ENCODE data around the gene YIF1B.

The YIF1B gene

DNA sequence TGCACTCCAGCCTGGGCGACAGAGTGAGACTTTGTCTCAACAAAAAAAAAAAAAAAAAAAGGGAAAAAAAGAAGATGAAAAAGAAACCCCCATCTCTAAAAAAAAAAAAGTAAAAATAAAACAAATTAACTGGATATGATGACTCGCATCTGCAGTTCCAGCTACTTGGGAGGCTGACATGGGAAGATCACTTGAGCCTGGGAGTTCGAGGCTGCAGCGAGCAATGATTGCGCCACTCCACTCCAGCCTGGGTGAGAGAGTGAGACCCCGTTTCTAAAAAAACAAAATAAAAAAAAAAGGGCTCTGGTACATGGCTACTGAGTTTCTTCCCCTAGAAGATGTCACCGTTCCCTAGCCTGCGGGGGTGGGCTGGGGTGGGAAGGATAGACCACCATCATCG, 17.5 kb upstream of the YIF1B start:
- no peak for DNase-seq

GRCh38 chr19:38331728-38332127, 16.0 kb upstream of the YIF1B start:
- DNase-seq, result no peak

GRCh38 chr19:38329651-38330050, 13.9 kb upstream of the YIF1B start:
- no peak for DNase-seq

DNA sequence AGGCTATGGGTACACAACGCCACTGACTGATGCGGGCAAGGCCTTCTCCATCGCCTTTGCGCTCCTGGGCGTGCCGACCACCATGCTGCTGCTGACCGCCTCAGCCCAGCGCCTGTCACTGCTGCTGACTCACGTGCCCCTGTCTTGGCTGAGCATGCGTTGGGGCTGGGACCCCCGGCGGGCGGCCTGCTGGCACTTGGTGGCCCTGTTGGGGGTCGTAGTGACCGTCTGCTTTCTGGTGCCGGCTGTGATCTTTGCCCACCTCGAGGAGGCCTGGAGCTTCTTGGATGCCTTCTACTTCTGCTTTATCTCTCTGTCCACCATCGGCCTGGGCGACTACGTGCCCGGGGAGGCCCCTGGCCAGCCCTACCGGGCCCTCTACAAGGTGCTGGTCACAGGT, 10.8 kb upstream of the YIF1B start:
- DNase-seq, result no peak

DNA sequence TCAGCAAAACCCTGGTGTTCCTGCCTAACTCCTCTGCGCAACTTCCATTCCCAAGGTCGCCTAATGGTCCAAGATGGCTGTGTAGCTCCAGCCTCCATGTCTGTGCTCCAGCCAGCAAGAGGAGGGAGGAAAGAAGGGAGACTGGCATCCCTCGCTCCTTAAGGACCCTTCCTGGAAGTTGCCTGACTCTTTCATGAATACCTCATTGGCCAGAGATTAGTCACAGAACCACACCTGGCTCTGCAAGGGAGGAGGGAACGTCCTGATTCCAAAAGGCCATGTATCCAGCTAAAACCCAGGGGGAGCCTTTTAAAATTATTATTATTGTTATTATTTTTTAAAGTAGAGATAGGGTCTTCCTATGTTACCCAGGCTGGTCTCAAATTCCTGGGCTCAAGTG, 8.7 kb upstream of the YIF1B start:
- DNase-seq, result no peak

GRCh38 chr19:38323291-38323690, 7.5 kb upstream of the YIF1B start:
- no peak for DNase-seq

DNA sequence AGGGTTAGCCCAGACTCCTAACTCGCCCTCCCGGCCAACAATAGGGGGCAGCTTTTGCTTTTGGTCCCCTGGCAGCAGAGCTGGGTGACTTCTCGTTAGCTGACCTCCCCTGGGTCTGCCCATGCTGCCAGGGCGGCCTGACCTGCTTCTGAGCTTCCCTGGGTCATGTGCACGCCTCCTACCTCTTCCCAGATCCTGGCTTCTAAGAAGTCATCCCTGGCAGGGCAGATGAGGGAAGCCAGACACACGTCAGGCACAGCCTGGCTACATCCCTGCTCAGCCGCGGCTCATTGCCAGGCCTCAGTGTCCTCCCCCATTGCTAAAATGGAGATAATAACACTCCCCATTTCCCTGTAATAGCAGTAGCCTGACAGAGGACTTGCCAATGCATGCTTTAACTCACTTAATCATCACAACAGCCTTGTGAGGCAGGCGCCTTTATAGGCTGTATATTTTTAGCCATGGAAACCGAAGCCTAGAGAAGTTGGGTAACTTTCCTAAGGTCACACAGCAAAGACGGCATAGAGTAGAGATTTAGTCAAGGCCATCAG, 6.0 kb upstream of the YIF1B start:
- DNase-seq, result no peak

DNA sequence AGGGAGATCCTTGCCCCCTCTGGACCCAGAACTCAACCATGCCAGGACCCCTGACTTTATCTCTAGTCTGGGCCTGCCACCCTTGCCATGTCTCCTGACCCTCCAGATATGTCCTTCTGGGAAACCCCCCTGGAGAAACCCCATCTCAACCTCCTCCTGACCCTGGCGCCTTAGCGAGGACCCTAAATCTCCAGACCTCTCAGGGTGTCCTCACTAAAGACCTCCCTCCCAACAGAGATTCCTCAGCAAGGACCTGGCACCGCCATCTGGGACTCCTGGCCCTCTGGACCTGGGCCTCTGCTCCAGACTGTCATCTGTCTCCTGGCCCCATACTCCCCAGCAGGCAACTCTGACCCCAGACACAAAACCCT, 5.2 kb upstream of the YIF1B start:
- no peak for DNase-seq

DNA sequence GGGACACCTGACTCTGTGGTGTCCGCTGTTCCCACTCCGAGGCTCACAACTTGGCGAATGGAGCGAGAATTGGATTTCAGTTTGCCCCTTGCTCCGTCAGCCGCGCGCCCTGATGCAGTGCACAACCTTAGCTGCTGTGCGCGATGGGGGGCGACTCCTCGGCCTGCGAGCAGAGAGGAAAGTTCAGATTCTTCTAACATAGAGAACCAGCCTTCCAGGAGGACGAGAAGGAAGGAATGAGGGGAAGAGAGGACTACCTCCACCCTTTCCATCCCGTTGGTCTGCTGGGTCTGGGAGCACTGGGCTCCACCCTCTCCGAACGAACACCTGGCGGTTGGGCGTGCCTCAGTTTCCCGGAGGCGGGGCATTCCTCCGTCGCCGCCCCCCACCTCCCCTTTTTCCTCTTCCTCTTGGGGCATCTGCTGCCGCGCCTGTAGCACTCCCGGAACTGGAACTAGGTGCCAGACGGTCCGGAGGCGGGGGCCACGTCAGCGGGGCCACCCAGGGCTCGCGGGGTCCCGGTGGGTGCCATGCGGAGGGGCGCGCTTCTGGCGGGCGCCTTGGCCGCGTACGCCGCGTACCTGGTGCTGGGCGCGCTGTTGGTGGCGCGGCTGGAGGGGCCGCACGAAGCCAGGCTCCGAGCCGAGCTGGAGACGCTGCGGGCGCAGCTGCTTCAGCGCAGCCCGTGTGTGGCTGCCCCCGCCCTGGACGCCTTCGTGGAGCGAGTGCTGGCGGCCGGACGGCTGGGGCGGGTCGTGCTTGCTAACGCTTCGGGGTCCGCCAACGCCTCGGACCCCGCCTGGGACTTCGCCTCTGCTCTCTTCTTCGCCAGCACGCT, 3.9 kb upstream of the YIF1B start, which contains the start of gene KCNK6:
TSS of gene KCNK6 (plus strand) at position 425 of the 838 bp plus-strand sequence. CDS start at position 531, 106 bp downstream.
- no peak for DNase-seq

DNA sequence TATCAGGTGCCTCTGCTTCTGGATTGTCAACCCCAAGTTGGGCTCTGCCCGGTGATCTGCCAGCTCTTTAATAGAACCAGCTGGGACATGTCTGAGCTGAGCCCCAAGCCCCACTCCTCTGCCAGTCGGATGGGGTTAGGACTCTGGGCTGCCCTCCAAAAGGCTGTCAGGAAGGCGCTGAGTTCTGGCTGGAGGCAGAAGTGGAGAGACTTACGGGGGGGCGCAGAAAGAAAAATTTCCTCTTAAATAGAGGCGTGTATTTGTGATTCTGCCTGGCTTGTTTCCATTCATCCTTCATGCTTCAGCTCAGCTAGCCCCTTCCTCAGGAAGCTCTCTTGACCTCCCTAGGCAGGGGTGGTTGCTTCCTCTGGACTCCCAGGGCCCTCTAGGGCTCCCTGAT, 2.9 kb upstream of the YIF1B start:
- DNase-seq, result no peak

GRCh38 chr19:38317104-38317612, 1.4 kb upstream of the YIF1B start:
- no peak for DNase-seq

- no peak for DNase-seq
Measured at GRCh38 chr19:38316477-38317067, 825 bp upstream of the YIF1B start.

DNA sequence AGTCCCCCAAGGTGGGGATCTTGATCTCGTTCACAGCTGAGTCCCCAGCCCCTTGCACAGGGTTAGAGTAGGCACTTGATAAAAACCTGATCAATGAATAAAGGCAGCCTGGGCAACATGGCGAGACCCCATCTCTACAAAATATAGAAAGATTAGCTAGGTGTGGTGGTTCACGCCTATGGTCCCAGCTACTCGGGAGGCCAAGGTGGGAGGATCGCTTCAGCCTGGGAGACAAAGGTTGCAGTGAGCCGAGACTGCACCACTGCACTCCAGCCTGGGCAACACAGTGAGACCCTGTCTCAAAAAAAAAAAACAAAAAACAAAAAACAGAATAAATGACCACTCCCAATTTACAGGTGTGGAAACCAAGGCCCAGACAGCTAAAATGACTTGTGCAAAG, 4.8 kb downstream of the YIF1B start:
- DNase-seq, result no peak

GRCh38 chr19:38310279-38310670, 5.5 kb downstream of the YIF1B start:
- DNase-seq, result no peak

DNA sequence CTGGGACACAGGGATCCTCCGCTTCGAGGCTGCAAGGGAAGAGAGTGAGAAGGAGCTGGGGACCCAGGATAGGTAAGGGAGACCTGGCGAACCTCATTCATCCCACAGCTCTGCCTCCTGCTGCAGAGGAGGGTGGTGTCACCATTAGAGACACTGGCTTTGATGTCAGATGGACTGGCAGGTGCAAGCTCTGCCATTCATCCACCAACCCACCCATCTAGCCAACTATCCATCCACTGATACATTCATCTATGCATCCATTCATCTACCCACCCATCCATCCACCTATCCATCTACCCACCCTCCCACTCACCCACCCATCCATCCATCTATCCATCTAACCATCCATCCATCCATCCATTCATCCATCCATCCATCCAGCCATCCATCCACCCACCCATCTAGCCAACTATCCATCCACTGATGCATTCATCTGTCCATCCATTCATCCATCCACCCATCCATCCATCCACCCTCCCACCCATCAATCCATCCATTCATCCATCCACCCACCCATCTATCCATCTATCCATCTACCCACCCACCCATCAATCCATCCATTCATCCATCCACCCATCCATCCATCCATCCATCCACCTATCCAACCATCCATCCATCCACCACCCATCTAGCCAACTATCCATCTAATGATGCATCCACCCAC, 6.0 kb downstream of the YIF1B start:
- no peak for DNase-seq

GRCh38 chr19:38308926-38309614, 6.7 kb downstream of the YIF1B start:
- no peak for DNase-seq

- DNase-seq, result no peak
Measured at GRCh38 chr19:38308006-38308766, 7.6 kb downstream of the YIF1B start.

GRCh38 chr19:38307597-38307996, 8.2 kb downstream of the YIF1B start:
- DNase-seq, result no peak

DNA sequence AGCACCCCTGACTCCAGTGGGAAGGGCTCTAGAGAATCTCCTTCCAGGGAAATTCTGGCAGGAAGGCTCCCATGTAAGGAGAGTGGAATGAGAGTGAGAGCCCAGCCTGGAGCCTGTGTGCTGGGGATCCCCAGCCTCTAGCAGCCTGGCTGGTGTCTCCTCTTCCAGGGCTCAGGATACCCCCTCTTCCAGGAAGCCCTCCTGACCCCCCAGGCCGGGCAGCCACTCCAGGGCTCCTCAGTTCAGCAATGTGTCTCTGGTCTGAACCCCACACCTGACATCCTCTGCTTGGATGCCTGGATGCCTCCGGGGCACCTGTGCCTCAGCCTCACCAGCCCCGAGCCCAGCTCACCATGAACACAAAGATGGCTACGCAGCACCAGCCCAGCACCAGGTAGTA, 8.7 kb downstream of the YIF1B start:
- no peak for DNase-seq

DNA sequence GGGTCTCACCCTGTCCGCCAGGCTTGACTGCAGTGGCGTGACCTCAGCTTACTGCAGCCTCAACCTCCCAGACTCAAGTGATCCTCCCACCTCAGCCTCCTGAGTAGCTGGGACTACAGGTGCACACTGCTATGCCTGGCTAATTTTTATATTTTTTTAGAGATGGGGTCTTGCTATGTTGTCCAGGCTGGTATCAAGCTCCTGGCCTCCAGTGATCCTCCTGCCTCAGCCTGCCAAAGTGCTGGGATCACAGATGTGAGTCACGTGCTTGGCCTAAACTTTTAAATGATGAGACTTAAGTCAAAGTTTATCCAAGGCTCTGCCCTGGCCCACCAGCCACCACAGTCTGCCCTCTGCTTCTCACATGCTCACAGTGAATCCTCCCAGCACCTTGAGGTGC, 9.5 kb downstream of the YIF1B start:
- DNase-seq, result no peak

DNA sequence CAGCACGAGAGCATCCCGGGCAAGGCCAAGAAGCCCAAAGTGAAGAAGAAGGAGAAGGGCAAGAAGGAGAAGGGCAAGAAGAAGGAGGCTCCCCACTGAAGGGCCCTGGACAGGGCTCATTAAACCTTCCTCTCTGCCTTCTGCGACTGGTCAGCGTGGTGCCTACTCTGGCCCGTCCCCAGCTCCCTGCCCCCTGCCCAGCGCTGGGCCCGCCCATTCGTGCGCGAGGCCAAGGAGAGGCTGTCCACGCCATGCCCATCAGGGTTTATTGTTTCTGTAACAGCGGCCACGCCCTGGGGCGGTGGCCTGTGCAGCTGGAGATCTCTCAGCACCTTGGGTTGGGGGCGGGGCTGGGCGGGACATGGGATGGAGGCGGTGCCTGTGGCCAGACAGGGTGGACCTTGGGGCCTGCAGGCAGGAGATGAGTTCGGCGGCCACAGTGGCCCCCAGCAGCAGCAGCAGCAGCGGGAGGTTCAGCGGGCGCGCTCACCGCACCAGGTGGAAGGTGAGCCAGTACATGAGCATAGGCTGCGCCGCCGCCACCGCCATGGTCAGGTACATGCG, 10.8 kb downstream of the YIF1B start:
- DNase-seq, result no peak

GRCh38 chr19:38304352-38304865, 11.3 kb downstream of the YIF1B start:
- no peak for DNase-seq
